Hepatocyte (in vitro differentiated cells): Measurements from ENCODE around the gene TSPAN8. TPM values are rescaled to one million over a fixed set of nuclear protein-coding genes. Genes with fewer than 3 reads are reported as not detected.
A peak's percentile ranks its signal among the peaks of the same experiment; 100 is the strongest.

ENCODE experiments used
- DNase-seq: peaks from one replicate; pipeline ENCODE4 v3.0.0-alpha.2; 2016; ENCODE audit warnings: low spot score
- H2AFZ ChIP-seq: fragments of 200-600 bp; sonication (generic); 2 replicates; pipeline ENCODE4 v1.6.0; 2016; ENCODE audit warnings: antibody characterized with exemption, mild to moderate bottlenecking
- H3K27ac ChIP-seq: fragments of 200-600 bp; sonication (generic); 2 replicates; pipeline ENCODE4 v1.5.1; 2016; ENCODE audit warnings: mild to moderate bottlenecking
- H3K27me3 ChIP-seq: fragments of 200-600 bp; sonication (generic); 2 replicates; pipeline ENCODE4 v1.6.1; 2016
- H3K36me3 ChIP-seq: fragments of 200-600 bp; sonication (generic); replicated peaks from 2 replicates; pipeline ENCODE4 v1.5.1; 2016; ENCODE audit warnings: low read depth; ENCODE audit not compliant: insufficient read depth
- H3K4me1 ChIP-seq: fragments of 200-600 bp; sonication (generic); 2 replicates; pipeline ENCODE4 v1.5.1; 2016; ENCODE audit warnings: mild to moderate bottlenecking, moderate library complexity; ENCODE audit not compliant: insufficient read depth
- H3K4me2 ChIP-seq: fragments of 200-600 bp; sonication (generic); 2 replicates; pipeline ENCODE4 v1.6.0; 2016
- H3K4me3 ChIP-seq: fragments of 200-600 bp; sonication (generic); 2 replicates; pipeline ENCODE4 v1.5.1; 2016; ENCODE audit warnings: mild to moderate bottlenecking
- H3K79me2 ChIP-seq: fragments of 200-600 bp; sonication (generic); 2 replicates; pipeline ENCODE4 v1.6.0; 2017; ENCODE audit warnings: mild to moderate bottlenecking
- H3K9me2 ChIP-seq: fragments of 200-600 bp; sonication (generic); replicated peaks from 2 replicates; pipeline ENCODE4 v1.6.0; 2017; ENCODE audit warnings: mild to moderate bottlenecking; ENCODE audit not compliant: insufficient read depth
- H3K9me3 ChIP-seq: fragments of 200-600 bp; sonication (generic); 2 replicates; pipeline ENCODE4 v1.5.1; 2016; ENCODE audit warnings: low read depth, mild to moderate bottlenecking
- H4K20me1 ChIP-seq: fragments of 200-600 bp; sonication (generic); 2 replicates; pipeline ENCODE4 v1.6.0; 2016; ENCODE audit warnings: mild to moderate bottlenecking; ENCODE audit not compliant: insufficient read depth, poor library complexity, severe bottlenecking
- CTCF ChIP-seq: fragments of 200-600 bp; sonication (generic); IDR thresholded peaks from 2 replicates; pipeline ENCODE4 v1.5.1; 2016; ENCODE audit warnings: antibody characterized with exemption, mild to moderate bottlenecking; ENCODE audit not compliant: poor library complexity
- EZH2 ChIP-seq: fragments of 200-600 bp; sonication (generic); IDR thresholded peaks from 2 replicates; pipeline ENCODE4 v1.6.1; 2016; ENCODE audit warnings: antibody characterized with exemption, mild to moderate bottlenecking, borderline replicate concordance
- EZH2phosphoT487 ChIP-seq: fragments of 200-600 bp; sonication (generic); IDR thresholded peaks from one replicate; pipeline ENCODE4 v1.6.1; 2018; ENCODE audit warnings: antibody characterized with exemption, mild to moderate bottlenecking, low read depth, moderate library complexity; ENCODE audit not compliant: unreplicated experiment, severe bottlenecking
- WGBS: methylation state at CpG from one replicate; pipeline ENCODE4 v1.1.6; 2016; ENCODE audit warnings: low lambda C conversion rate; ENCODE audit errors: missing lambda C conversion rate; 5-methylcytosine and 5-hydroxymethylcytosine counted together
- polyA plus RNA-seq: library from polyadenylated mRNA; unstranded; fragments of >200 nt; fragmentation: Nextera tagmentation; extraction: Ambion mirVana; gene quantifications from 2 replicates; pipeline ENCODE4 v1.2.1, GENCODE V29; 2016
- total RNA-seq: library from RNA; depleted of rRNA; stranded (reverse); fragments of >200 nt; gene quantifications from 2 replicates; pipeline ENCODE4 v1.2.3, GENCODE V29; 2014

The TSPAN8 gene
- total and polyA plus RNA-seq, 2 experiments from 2014 or later: 312 to 639 TPM

- TF ChIP-seq EZH2 (no peak), EZH2phosphoT487 (no peak), CTCF (no peak)
Measured at GRCh38 chr12:71164166-71164565, 6.4 kb upstream of the TSPAN8 start.

GRCh38 chr12:71162832-71163763 is 5.3 kb upstream of the TSPAN8 start:
- Histone ChIP-seq H4K20me1 (no peaks in the 10 kb centered on the region), H3K4me2 (peak overlapping the region; percentile 58), H3K4me3 (no peak overlapping the region), H3K27ac (peak overlapping the region; percentile 96), H3K4me1 (peaks cover 42% of the 10 kb centered on the region), H3K9me2 (no peaks in the 10 kb centered on the region), H3K9me3 (no peaks in the 10 kb centered on the region), H3K79me2 (no peaks in the 10 kb centered on the region), H2AFZ (no peak overlapping the region), H3K36me3 (no peaks in the 10 kb centered on the region), H3K27me3 (no peaks in the 10 kb centered on the region)
- TF ChIP-seq EZH2 (no peak), EZH2phosphoT487 (no peak), CTCF (no peak)
- 53% methylated on average over 8 of the region's 8 CpGs for WGBS
- peak; percentile 42 for DNase-seq

More at GRCh38 chr12:71164166-71164565, 6.4 kb upstream of the TSPAN8 start:
- Histone ChIP-seq H3K9me2 (no peaks in the 10 kb centered on the region), H3K27me3 (no peaks in the 10 kb centered on the region), H3K36me3 (no peaks in the 10 kb centered on the region), H3K4me3 (no peak overlapping the region), H3K4me2 (peak overlapping the region; percentile 17), H3K79me2 (no peaks in the 10 kb centered on the region), H3K27ac (peak overlapping the region; percentile 96), H3K4me1 (peaks cover 31% of the 10 kb centered on the region), H3K9me3 (no peaks in the 10 kb centered on the region), H4K20me1 (no peaks in the 10 kb centered on the region), H2AFZ (no peak overlapping the region)
- WGBS: 70% methylated on average over 5 of the region's 5 CpGs
- DNase-seq: no peak

DNA sequence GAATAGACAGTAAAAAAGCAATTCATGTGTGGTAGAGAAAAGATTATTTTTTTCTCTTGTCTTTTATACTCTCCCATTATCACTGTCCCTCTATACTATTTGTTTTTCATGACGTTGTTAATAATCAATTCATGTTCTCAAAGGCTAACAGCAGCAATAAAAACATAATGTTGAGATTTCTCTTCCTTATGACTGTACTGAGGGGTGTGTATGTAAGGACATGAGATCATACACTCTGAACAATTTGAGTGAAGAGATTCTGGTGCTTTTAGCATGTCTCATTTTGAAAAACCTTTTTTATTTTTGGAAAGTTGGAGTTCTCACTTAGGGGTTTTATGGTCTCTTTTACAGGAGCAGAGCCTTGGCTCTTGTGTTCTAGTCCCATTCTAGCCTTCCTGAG is 3.8 kb upstream of the TSPAN8 start:
- H3K36me3 ChIP-seq: no peaks in the 10 kb centered on the region
- H3K27me3 ChIP-seq: no peaks in the 10 kb centered on the region
- 58% methylated on average over 1 of the region's 1 CpG for WGBS
- H3K9me3 ChIP-seq: no peaks in the 10 kb centered on the region
- peak overlapping the region; percentile 58 for H3K4me2 ChIP-seq
- H2AFZ ChIP-seq: no peak overlapping the region
- H3K9me2 ChIP-seq: no peaks in the 10 kb centered on the region
- peaks cover 45% of the 10 kb centered on the region for H3K4me1 ChIP-seq
- H3K4me3 ChIP-seq: no peak overlapping the region
- no peaks in the 10 kb centered on the region for H4K20me1 ChIP-seq
- TF ChIP-seq CTCF: no peak
- TF ChIP-seq EZH2: no peak
- TF ChIP-seq EZH2phosphoT487: no peak
- H3K27ac ChIP-seq: peak overlapping the region; percentile 96
- H3K79me2 ChIP-seq: no peaks in the 10 kb centered on the region
- no peak for DNase-seq
